NCI-H128 (cell line): ENCODE results near the gene LETM1.

ENCODE experiments used
- DNase-seq: peaks from one replicate; lab custom pipeline; 2025; ENCODE audit not compliant: unreplicated experiment; lab: John Stamatoyannopoulos, UW

The LETM1 gene

GRCh38 chr4:1873291-1873690 is 17.3 kb upstream of the LETM1 start:
- no peak for DNase-seq

DNA sequence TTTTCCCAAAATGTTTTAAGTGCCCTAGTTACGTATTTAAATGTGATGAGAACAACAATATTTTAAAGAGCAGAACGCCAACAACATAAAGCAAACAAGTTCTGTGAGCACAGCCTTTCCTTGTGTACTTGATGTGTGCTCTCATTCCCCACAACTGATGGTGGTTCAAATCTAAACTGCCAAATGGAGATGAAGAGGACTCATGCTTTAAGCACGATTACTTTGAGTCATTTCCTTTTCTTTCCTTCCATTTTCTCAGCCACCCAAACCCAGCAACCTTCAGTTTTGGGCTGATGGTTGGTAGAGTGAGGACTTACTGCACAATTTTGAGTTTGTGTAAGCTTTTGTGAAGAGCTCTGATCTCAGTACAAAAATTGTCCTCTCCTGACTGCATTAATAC is 16.9 kb upstream of the LETM1 start:
- DNase-seq, result no peak

GRCh38 chr4:1871471-1872021 is 15.6 kb upstream of the LETM1 start:
- no peak for DNase-seq

GRCh38 chr4:1870578-1871443 is 14.9 kb upstream of the LETM1 start, which contains the start of gene NSD2:
TSS of gene NSD2 (plus strand) at chr4:1871393. CDS start at chr4:1900655, 29,262 bp downstream.
- DNase-seq, result peak; percentile 66

- DNase-seq, result peak; percentile 32
Measured at GRCh38 chr4:1870328-1870577, 14.3 kb upstream of the LETM1 start.

GRCh38 chr4:1869530-1870327 is 13.8 kb upstream of the LETM1 start:
- DNase-seq, result no peak

DNA sequence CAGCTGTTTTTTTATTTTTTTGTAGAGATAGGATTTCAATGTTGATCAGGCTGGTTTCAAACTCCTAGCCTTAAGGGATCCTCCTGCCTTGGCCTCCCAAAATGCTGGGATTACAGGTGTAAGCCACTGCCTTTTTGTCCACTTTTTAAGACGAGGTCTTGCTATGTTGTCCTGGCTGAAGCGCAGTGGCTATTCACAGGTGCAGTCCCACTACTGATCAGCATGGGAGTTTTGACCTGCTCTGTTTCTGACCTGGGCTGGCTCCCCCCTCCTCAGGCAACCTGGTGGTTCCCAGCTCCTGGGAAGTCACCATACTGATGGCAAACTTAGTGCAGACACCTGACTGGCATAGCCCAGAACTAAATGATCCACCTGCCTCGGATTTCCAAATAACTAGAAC is 13.0 kb upstream of the LETM1 start:
- DNase-seq, result no peak

GRCh38 chr4:1868293-1868692 is 12.3 kb upstream of the LETM1 start:
- DNase-seq, result no peak

GRCh38 chr4:1866189-1866661 is 10.3 kb upstream of the LETM1 start:
- DNase-seq, result no peak

DNA sequence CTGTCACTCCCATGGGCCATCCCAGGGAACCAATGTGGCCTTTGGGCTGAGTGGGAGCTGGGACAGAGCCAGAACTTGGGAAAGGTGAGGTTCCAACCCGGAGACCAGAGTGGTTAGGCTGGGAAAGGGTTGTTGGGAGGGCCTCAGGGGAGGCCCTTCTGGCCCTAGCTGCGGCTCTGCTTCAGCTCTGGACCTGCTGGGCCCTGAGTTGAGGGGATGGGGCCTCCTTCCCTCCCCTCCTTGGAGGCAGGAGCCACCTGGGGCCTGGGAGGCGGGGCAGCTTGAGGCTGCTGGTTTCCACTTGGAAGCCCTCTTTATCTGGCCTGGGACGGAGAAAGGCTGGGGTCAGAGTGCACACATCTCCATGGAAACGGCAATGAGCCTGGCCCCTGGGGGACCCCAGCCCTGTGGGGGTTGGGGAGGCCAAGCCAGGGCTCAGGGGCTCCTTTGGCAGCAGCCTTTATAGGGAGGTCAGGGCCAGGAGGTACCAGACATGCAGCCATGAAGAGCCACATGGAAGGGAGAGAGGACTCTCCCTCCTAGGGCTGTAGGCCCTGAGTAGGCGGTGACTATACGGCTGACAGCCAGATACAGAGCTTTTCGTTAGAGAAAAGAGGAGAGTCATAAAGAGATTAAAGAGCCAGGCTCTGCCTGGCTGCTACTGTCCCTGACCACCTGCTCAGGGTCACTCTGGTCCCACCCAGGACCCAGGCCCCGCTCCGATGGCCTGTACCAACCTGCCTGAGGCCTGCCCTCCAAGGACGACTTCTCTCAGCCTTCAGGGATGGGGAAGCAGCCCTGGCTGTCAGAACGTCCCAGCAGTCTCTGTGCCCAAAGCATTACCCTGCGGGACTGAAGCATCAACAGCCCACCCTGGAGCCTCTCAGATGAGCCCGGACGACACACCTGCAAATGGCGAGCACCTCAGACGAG is 8.4 kb upstream of the LETM1 start:
- no peak for DNase-seq

- DNase-seq, result no peak
Measured at GRCh38 chr4:1863297-1864033, 7.5 kb upstream of the LETM1 start.

DNA sequence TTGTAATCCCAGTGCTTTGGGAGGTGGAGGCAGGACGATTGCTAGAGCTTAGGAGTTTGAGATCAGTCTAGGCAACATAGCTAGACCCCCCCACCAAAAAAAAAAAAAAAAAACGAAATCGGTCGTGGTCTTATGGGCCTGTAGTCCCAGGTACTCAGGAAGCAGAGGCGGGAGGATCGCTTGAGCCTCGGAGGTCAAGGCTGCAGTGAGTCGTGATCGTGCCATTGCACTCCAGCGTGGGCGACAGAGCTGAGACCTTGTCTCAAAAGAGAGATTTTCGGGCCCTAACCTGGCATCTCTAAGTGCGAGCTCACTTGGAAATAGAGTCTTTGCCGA is 7.0 kb upstream of the LETM1 start:
- DNase-seq, result no peak

DNA sequence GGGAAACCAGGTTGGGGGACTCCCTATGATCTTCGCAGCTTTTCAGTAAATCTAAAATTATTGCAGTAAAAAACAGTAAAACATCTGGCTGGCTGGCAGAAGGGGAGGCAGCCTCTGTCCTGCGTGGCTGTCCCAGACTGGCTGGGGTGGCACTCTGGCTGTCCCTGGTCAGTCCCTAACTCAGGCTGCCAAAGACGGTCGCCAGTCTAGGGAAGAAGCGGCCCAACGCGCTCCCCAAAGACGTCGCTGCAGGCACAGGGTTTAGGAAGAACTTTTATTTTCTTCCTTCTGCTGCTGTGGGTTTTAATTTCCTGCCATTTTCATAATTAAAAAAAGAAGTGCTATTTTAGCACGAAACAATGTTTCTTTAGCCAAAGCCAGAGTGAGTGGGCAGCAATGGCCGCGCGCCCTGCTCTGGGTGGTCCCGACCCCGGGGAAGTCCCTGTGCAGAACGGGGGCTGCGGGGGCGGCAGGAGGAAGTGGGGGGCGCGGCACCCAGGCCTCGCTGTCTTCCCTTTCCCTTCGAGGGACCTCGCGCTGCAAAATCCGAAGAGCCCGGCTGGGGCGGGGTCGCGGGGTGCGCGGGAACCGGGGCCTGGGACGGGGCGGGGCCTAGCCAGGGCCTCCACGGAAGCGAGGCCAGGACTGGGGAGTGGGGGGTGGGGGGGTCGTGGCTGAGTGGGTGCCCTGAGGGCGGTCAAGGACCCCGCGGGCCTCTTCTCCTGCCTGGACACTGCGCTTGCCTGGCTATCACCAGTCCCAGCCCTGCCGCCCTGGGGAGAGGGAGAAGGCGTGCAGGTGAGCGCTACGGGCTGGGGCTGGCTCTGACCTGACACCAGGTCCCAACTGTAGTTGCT is 6.3 kb upstream of the LETM1 start:
- no peak for DNase-seq

DNA sequence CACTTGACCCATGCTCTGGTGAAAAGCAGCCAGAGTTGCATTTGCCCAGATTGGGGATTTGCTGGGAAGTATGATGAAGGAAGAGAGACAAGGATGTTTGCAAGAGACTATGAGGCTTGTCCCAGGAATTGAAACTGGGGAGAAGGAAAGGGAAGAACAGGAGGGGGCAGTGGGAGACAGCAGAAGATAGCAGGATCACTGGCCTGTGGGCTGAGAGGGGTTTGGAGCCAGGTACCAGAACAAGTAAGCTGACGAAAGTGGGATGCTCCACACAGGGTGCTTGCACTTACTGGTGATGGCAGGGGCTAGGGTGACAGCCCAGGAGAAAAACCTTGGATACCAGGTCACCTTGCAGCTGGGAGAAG is 3.4 kb upstream of the LETM1 start:
- DNase-seq, result no peak

- no peak for DNase-seq
Measured at GRCh38 chr4:1857931-1858330, 2.0 kb upstream of the LETM1 start.

- DNase-seq, result no peak
Measured at GRCh38 chr4:1856943-1857699, 1.2 kb upstream of the LETM1 start.

DNA sequence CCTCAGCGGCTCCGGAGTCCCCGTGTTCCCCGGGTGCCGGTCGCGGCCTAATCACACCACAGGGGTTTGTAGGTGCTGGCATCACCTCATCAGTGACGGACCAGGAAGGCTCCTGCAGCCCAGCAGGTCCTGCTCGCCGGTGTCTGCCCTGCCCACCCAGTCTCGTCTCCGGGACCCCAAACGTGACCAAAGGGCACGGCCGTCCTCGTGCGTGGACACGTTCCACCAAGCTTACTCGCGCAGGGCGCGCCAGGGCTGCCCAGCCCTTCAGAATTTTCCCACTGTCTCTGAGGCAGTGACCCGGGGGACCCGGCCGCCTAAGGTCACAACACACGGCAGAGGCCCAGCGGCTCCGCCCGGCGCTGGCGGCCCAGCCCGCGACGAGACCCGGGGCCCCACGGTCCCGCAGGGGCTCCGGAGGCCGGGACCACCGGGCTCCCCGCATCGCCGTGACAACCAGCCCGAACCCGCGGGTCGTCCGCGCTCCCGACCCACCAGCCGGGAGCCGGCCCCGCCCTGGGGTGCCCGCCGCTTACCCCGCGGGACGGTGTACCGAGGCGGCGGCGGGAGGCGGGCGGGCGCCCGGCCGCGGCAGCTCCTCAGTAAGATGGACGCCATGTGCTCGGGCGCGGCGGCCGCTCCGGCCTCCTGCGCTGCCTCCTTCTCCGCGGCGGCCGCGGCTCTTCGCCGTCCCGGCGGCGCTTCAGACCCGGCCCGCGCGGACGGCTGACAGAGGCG is 454 bp downstream of the LETM1 start:
- DNase-seq, result no peak

DNA sequence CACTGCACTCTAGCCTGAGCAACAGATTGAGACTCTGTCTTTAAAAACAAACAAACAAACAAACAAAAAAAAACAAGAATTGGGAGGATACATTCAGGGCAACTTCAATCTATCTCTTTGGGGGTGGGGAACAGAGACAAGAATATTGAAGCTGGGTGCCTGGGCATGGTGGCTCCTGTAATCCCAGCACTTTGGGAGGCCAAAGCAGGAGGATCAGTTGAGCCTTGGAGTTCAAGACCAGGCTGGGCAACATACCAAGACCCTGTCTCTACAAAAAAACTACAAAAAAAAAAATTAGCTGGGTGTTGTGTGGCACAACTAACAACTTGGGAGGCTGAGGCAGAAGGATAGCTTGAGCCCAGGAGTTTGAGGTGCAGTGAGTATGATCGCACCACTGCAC is 1.2 kb downstream of the LETM1 start:
- no peak for DNase-seq
